ENCODE data around the gene RRAGD.

GRCh38 chr6:89371849-89372505, 40.1 kb downstream of the RRAGD start:
- TF ChIP-seq CTCF (IDR thresholded peaks at IDR 0.05) (peak; percentile 98), ZFX (IDR thresholded peaks at IDR 0.05; ENCODE audit: borderline replicate concordance) (no peak)
